ENCODE measurements around the gene LGALS3. TPM values are rescaled to one million over a fixed set of nuclear protein-coding genes. Genes with fewer than 3 reads are reported as not detected.
"Not testable (repeated sequence)": the region's sequence is repeated elsewhere in the genome, so short reads cannot be mapped to it uniquely, and the experiment has no call there.

The LGALS3 gene
- polyA plus RNA-seq, 2 of the 4 experiments (the other 2 are of a cell fraction): 60.2 to 61.0 TPM

DNA sequence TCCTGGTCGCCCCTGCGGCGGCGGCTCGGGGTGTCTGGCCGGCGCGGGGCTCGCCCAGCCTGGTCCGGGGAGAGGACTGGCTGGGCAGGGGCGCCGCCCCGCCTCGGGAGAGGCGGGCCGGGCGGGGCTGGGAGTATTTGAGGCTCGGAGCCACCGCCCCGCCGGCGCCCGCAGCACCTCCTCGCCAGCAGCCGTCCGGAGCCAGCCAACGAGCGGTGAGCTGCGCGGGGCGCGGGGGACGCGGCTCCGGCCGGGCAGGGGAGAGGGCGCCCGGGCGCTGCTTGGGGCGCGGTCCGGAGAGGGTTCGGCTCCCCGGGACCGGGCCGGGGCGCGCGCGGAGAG, at the start of gene LGALS3 (continued):
- TF ChIP-seq RAD21 (conservative IDR thresholded peaks at IDR 0.05 in 1 of 2, IDR thresholded peaks at IDR 0.05 in 1 of 2): 0 out of 5 replicates have a peak, but pooled peaks of 1 of the 2 experiments have one; percentile 9
- TF ChIP-seq MAZ (IDR thresholded peaks at IDR 0.05; ENCODE audit: borderline replicate concordance, low read depth, low read length): no peak
- no peak for TF ChIP-seq CBX2 (IDR thresholded peaks at IDR 0.05; ENCODE audit: borderline replicate concordance, low read depth)
- TF ChIP-seq HDAC2 (IDR thresholded peaks at IDR 0.05): no peak
- TF ChIP-seq, protein P1, sequence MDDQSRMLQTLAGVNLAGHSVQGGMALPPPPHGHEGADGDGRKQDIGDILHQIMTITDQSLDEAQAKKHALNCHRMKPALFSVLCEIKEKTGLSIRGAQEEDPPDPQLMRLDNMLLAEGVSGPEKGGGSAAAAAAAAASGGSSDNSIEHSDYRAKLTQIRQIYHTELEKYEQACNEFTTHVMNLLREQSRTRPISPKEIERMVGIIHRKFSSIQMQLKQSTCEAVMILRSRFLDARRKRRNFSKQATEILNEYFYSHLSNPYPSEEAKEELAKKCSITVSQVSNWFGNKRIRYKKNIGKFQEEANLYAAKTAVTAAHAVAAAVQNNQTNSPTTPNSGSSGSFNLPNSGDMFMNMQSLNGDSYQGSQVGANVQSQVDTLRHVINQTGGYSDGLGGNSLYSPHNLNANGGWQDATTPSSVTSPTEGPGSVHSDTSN (IDR thresholded peaks at IDR 0.05): no peak
- TF ChIP-seq, protein P2, sequence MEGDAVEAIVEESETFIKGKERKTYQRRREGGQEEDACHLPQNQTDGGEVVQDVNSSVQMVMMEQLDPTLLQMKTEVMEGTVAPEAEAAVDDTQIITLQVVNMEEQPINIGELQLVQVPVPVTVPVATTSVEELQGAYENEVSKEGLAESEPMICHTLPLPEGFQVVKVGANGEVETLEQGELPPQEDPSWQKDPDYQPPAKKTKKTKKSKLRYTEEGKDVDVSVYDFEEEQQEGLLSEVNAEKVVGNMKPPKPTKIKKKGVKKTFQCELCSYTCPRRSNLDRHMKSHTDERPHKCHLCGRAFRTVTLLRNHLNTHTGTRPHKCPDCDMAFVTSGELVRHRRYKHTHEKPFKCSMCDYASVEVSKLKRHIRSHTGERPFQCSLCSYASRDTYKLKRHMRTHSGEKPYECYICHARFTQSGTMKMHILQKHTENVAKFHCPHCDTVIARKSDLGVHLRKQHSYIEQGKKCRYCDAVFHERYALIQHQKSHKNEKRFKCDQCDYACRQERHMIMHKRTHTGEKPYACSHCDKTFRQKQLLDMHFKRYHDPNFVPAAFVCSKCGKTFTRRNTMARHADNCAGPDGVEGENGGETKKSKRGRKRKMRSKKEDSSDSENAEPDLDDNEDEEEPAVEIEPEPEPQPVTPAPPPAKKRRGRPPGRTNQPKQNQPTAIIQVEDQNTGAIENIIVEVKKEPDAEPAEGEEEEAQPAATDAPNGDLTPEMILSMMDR (IDR thresholded peaks at IDR 0.05): no peak
- no peak for TF ChIP-seq MAFK (IDR thresholded peaks at IDR 0.05; ENCODE audit: partially characterized antibody)
- TF ChIP-seq HOXB5 (CRISPR knock-in tag; IDR thresholded peaks at IDR 0.05): no peak
- TF ChIP-seq EHF (CRISPR knock-in tag; IDR thresholded peaks at IDR 0.05): no peak
- no peak for TF ChIP-seq ZNF302 (CRISPR knock-in tag; IDR thresholded peaks at IDR 0.05)
- no peak for TF ChIP-seq POLR2AphosphoS2 (conservative IDR thresholded peaks at IDR 0.05; ENCODE audit: low read length)
- TF ChIP-seq PHF8 (IDR thresholded peaks at IDR 0.05; ENCODE audit: borderline replicate concordance, low read depth): 0 out of 2 replicates have a peak, but pooled peaks have one; percentile 17
- TF ChIP-seq CEBPB (IDR thresholded peaks at IDR 0.05): no peak
- TF ChIP-seq, protein P3, sequence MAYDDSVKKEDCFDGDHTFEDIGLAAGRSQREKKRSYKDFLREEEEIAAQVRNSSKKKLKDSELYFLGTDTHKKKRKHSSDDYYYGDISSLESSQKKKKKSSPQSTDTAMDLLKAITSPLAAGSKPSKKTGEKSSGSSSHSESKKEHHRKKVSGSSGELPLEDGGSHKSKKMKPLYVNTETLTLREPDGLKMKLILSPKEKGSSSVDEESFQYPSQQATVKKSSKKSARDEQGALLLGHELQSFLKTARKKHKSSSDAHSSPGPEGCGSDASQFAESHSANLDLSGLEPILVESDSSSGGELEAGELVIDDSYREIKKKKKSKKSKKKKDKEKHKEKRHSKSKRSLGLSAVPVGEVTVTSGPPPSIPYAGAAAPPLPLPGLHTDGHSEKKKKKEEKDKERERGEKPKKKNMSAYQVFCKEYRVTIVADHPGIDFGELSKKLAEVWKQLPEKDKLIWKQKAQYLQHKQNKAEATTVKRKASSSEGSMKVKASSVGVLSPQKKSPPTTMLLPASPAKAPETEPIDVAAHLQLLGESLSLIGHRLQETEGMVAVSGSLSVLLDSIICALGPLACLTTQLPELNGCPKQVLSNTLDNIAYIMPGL (CRISPR knock-in tag; IDR thresholded peaks at IDR 0.05; ENCODE audit: borderline replicate concordance): no peak
- no peak for TF ChIP-seq RNF2 (IDR thresholded peaks at IDR 0.05; ENCODE audit: borderline replicate concordance, low read depth)
- TF ChIP-seq CHD4 (IDR thresholded peaks at IDR 0.05; ENCODE audit: borderline replicate concordance): no peak
- TF ChIP-seq, protein P4, sequence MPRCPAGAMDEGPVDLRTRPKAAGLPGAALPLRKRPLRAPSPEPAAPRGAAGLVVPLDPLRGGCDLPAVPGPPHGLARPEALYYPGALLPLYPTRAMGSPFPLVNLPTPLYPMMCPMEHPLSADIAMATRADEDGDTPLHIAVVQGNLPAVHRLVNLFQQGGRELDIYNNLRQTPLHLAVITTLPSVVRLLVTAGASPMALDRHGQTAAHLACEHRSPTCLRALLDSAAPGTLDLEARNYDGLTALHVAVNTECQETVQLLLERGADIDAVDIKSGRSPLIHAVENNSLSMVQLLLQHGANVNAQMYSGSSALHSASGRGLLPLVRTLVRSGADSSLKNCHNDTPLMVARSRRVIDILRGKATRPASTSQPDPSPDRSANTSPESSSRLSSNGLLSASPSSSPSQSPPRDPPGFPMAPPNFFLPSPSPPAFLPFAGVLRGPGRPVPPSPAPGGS (IDR thresholded peaks at IDR 0.05): peak; percentile 89; the same call in 2 of the 3 replicates
- TF ChIP-seq BHLHE40 (IDR thresholded peaks at IDR 0.05; ENCODE audit: low read depth, low read length): no peak
- TF ChIP-seq NR3C1 (IDR thresholded peaks at IDR 0.05): no peak
- no peak for TF ChIP-seq CBX8 (IDR thresholded peaks at IDR 0.05)

DNA sequence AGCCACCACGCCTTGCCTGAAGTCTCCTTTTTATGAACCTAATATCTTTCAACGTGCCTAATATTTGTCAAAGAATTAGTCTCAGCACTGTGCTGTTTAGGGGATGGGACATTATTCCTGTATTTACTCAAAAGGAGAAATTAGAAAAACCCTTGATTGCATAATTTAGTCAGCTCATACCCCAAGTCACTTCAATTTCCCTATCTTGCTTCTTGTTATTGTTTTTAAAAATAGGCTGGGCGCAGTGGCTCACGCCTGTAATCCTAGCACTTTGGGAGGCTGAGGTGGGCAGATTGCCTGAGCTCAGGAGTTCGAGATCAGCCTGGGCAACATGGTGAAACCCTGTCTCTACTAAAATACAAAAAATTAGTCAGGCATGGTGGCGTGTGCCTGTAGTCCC, 49.1 kb upstream of the LGALS3 start:
- POLR2A ChIA-PET; ATAC-seq; H3K4me2 ChIP-seq; FAIRE-seq; H3K9me3 ChIP-seq; DNase-seq (ENCODE audit: low read depth in 1 of 2, low spot score in 1 of 2); H3K27ac ChIP-seq; H3K4me3 ChIP-seq; H3K4me1 ChIP-seq: not testable (repeated sequence)
- WGBS (ENCODE audit: missing lambda C conversion rate): 77% methylated on average over 6 of the region's 6 CpGs
- CTCF ChIA-PET: interaction anchor here (0.6 to 6.5 kb wide), 7 partner anchors 9 to 288 kb away, joined by 3 to 32 read pairs (median 4); partner anchors contain the start of gene MAPK1IP1L
